Fibroblast of villous mesenchyme (primary cell): Measurements from ENCODE around the gene OR3A3. TPM values are rescaled to one million over a fixed set of nuclear protein-coding genes. Genes with fewer than 3 reads are reported as not detected.
"Not testable (repeated sequence)": the region's sequence is repeated elsewhere in the genome, so short reads cannot be mapped to it uniquely, and the experiment has no call there.

Source experiments
- DNase-seq: peaks from one replicate; pipeline ENCODE4 v3.0.0-alpha.2; 2010; ENCODE audit warnings: low read depth
- H3K4me3 ChIP-seq: 2 replicates; pipeline ENCODE4 v1.5.1; 2011; ENCODE audit warnings: low read depth, mild to moderate bottlenecking, low read length
- CTCF ChIP-seq: IDR thresholded peaks from 2 replicates; pipeline ENCODE4 v1.5.1; 2012; ENCODE audit warnings: low read depth, mild to moderate bottlenecking, low read length; ENCODE audit not compliant: insufficient read depth
- total RNA-seq: library from RNA; depleted of rRNA; stranded (reverse); fragments of >200 nt; gene quantifications from 2 replicates; pipeline ENCODE4 v1.2.3, GENCODE V29; 2012

OR3A3 gene
- not detected in 2 replicates for total RNA-seq

DNA sequence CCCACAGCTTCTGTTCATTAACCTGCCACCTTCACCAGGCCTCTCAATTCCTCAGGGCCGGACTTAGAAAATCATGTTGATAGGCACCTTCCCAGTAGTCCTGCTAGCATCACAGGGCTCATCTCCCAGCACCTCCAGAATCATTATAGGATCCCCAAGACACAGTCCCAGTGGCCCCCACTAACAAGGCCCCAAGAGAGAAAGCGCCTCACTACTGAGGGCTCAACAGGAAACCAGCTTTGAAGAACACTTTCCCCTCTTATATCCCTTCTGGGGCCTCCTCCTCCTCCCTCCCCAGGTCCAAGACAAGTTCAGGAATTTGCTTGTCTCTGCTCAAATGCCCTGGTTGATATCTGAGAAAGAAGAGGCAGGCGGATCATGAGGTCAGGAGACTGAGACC, at the start of gene OR3A3:
Gene OR3A3, plus strand, starts transcription at position 301 of the 400 bp plus-strand sequence.
- no peak for DNase-seq

GRCh38 chr17:3371167-3371566, 40.0 kb upstream of the OR3A3 start:
- H3K4me3 ChIP-seq, DNase-seq: not testable (repeated sequence)

More for the DNA sequence above, at the start of gene OR3A3:
- no peak for TF ChIP-seq CTCF
- H3K4me3 ChIP-seq: no peak within 1 kb of the TSS

GRCh38 chr17:3378321-3378720, 32.8 kb upstream of the OR3A3 start:
- no peak for DNase-seq

DNA sequence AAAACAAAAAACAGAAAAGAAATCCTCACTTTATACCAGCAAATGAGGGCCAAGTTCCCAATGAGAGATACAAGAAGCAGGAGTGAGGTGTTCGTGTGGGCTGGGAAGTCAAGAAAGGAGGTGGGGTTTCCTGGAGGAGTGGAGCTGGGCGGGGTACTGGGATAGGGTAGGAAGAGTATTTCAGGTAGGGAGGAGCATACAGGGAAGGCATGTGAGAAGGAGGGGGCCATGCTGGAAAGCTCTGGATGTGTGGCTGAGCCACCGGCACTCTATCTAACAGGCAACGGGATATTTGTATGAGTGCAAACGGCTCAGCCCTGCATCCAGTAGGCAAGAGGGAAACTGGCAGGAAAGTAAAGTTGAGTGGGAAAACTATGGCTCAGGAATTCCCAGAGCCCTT, 29.2 kb upstream of the OR3A3 start:
- DNase-seq: no peak
- no peak overlapping the region for H3K4me3 ChIP-seq
- TF ChIP-seq CTCF: no peak

More at GRCh38 chr17:3378321-3378720, 32.8 kb upstream of the OR3A3 start:
- TF ChIP-seq CTCF: no peak
- no peak overlapping the region for H3K4me3 ChIP-seq

DNA sequence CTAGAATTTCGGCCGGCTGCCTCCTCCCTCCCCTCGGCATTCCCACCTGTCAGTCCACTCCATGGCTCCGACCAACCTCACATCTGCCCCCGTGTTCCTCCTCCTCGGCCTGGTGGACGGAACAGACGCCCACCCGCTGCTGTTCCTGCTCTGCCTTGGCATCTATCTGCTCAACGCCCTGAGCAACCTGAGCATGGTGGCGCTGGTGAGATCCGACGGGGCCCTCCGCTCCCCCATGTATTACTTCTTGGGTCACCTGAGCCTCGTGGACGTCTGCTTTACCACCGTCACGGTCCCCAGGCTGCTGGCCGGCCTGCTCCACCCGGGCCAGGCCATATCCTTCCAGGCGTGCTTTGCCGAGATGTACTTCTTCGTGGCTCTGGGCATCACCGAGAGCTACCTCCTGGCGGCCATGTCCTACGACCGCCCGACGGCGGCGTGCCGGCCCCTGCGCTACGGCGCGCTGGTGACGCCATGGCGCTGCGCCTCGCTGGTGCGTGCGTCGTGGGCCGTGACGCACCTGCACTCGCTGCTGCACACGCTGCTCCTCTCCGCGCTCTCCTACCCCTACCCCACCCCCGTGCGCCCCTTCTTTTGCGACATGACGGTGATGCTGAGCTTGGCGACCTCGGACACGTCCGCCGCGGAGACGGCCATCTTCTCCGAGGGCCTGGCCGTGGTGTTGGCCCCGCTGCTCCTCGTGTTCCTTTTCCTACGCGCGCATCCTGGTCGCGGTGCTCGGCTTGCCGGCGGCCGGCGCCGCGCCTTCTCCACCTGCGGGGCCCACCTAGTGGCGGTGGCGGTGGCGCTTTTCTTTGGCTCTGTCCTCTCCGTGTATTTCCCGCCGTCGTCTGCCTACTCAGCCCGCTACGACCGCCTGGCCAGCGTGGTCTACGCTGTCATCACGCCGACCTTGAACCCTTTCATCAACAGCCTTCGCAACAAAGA, 25.0 kb upstream of the OR3A3 start, which contains the start of gene OR3A2:
Gene OR3A2, minus strand, starts transcription at position 440 of the 948 bp plus-strand sequence.
- TF ChIP-seq CTCF: no peak
- H3K4me3 ChIP-seq: no peak within 1 kb of the TSS
- DNase-seq: no peak

DNA sequence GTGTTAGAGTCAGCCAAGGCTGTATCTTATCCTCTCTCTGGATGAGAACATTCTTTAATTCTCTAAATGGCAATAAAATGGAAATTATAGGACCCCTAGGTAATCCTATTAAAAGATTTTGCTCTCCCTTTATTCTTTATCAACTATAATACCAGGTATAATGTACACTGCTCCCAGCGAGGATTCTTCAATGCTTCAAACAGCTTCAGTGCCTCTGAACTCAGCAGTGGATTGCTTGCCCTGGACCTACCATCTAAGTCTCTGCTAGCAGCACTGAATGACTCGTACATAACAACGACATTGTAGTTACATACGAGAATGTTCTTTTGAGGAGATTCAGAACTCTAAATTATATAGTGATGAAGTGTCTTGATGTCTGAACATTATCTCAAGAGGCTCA, 21.4 kb upstream of the OR3A3 start:
- TF ChIP-seq CTCF: no peak
- no peak overlapping the region for H3K4me3 ChIP-seq
- DNase-seq: no peak

DNA sequence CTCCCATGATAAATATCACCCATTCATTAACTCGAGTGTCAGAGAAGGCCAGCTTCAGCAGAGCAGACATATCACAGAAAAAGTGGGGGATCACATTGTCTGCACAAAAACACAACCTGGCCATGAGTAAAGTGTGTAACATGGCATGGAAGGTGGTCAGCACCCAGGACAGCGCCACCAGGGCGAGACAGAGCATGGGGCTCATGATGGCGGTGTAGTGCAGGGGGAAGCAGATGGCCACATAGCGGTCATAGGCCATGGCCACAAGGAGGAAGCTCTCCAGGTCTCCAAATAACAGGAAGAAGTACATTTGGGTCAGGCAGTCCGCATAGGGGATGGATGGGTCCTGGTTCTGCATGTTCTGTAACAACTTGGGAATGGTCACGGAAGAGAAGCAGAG, 13.4 kb upstream of the OR3A3 start:
- not testable (repeated sequence) for DNase-seq, H3K4me3 ChIP-seq

DNA sequence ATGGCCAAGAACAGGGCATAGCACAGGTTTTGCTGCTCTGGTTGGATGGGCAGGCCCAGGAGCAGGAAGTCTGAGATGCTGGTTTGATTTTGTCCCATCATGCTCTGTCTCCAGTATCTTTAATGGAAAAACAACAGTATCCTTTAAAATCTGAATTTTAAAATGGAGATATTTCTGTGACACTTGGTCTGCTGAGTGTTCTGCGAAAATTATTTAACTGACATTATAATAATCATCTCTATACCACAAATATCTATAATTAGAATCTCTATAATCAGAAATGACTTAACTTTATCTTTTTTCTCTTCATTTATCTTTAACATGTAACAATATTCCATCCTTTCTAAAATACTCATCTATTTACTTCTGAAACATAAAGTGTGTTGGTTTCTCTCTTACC, 12.9 kb upstream of the OR3A3 start, which contains the start of gene OR1E1:
Gene OR1E1, minus strand, starts transcription at position 101 of the 400 bp plus-strand sequence. Its CDS starts 0 bp downstream, at position 101.
- no peak for TF ChIP-seq CTCF
- H3K4me3 ChIP-seq: no peak within 1 kb of the TSS
- no peak for DNase-seq
